K562 (cell line): ENCODE data around the gene PIAS3. TPM values are rescaled to one million over a fixed set of nuclear protein-coding genes. Genes with fewer than 3 reads are reported as not detected.
A peak's percentile ranks its signal among the peaks of the same experiment; 100 is the strongest.

Experiments used
- ATAC-seq: fragments of 200-7000 bp; cut with Tn5 transposase; 3 replicates; pipeline ENCODE4 v1.9.1; 2020; ENCODE audit warnings: moderate library complexity
- BruUV-seq: library from RNA; stranded (reverse); fragments of 400-500 nt; replicated peaks from 2 replicates; lab custom pipeline; 2021; lab: Mats Ljungman, UMichigan
- CTCF ChIA-PET: fragments of 300-600 bp; formaldehyde crosslinking; extraction: SDS; loops from one replicate; lab custom pipeline; 2021; ENCODE audit warnings: low intra/inter-chr PET ratio; lab: Yijun Ruan, JAX
- POLR2A ChIA-PET: fragments of 300-600, 350-650 bp; sonication (Branson Sonifier 250); formaldehyde crosslinking; extraction: SDS; loops from one replicate; lab custom pipeline; 2021; ENCODE audit warnings: antibody characterized with exemption, inconsistent platforms; lab: Yijun Ruan, JAX
- DNase-seq, 4 experiments: peaks; one replicate each; pipeline versions ENCODE4 v3.0.0 to v3.0.0-alpha.2; 2011 to 2018; ENCODE audit warnings: low spot score in 3 of 4, mixed read lengths in 3 of 4; ENCODE audit errors: extremely low read depth in 1 of 4
- FAIRE-seq: peaks from 2 replicates; lab custom pipeline; 2011; peaks lifted over from hg19 to GRCh38; lab: Jason Lieb, UNC
- H2AFZ ChIP-seq: 2 replicates; pipeline ENCODE4 v1.6.0; 2011; ENCODE audit warnings: low read depth, low read length, control low read depth, inconsistent platforms
- H3K27ac ChIP-seq: fragments of 200-600 bp; 3 replicates; pipeline ENCODE4 v1.8.0; 2011; ENCODE audit warnings: low read depth, mild to moderate bottlenecking, control low read depth, inconsistent platforms, low read length, moderate library complexity, mixed read lengths; ENCODE audit errors: extremely low read depth
- H3K27me3 ChIP-seq, 2 experiments: fragments of 300-600 bp in 1 of 2; 2 replicates in 1 of 2; 3 replicates in 1 of 2; pipeline versions ENCODE4 v1.6.0 to v1.8.0; 2011; ENCODE audit warnings: inconsistent platforms in 2 of 2, low read length in 2 of 2, mild to moderate bottlenecking in 1 of 2, mixed read lengths in 1 of 2, moderate library complexity in 1 of 2; ENCODE audit not compliant: control insufficient read depth in 2 of 2, insufficient read depth in 2 of 2
- H3K36me3 ChIP-seq: fragments of 300-600 bp; 3 replicates; pipeline ENCODE4 v1.8.0; 2011; ENCODE audit warnings: mild to moderate bottlenecking, low read length, inconsistent platforms; ENCODE audit not compliant: control insufficient read depth, insufficient read depth
- H3K4me1 ChIP-seq, 2 experiments: fragments of 200-600 bp in 1 of 2; replicated peaks in 1 of 2; 2 replicates in 1 of 2; 3 replicates in 1 of 2; pipeline versions ENCODE4 v1.5.1 to v1.8.0; 2011; ENCODE audit warnings: inconsistent platforms in 2 of 2, low read length in 2 of 2, mild to moderate bottlenecking in 1 of 2, mixed read lengths in 1 of 2, moderate library complexity in 1 of 2; ENCODE audit not compliant: control insufficient read depth in 2 of 2, insufficient read depth in 2 of 2
- H3K4me2 ChIP-seq: 2 replicates; pipeline ENCODE4 v1.6.1; 2011; ENCODE audit warnings: low read length, control low read depth, inconsistent platforms, mixed read lengths; ENCODE audit not compliant: insufficient read depth
- H3K4me3 ChIP-seq: fragments of 200-600 bp; sonication (generic), shearing (Covaris generic); 2 replicates; pipeline ENCODE4 v1.5.1; 2016; ENCODE audit warnings: control low read depth, inconsistent platforms
- H3K79me2 ChIP-seq: fragments of 200-600 bp; 3 replicates; pipeline ENCODE4 v1.8.0; 2011; ENCODE audit warnings: low read length, inconsistent platforms; ENCODE audit not compliant: control insufficient read depth, insufficient read depth
- H3K9ac ChIP-seq, 2 experiments: 2 replicates each; pipeline versions ENCODE4 v1.6.0 to v1.6.1; 2011; ENCODE audit warnings: low read depth in 2 of 2, low read length in 2 of 2, control low read depth in 1 of 2, inconsistent platforms in 1 of 2, mild to moderate bottlenecking in 1 of 2, mixed read lengths in 1 of 2; ENCODE audit not compliant: insufficient read depth in 1 of 2
- H3K9me1 ChIP-seq: one replicate; pipeline ENCODE4 v1.6.0; 2011; ENCODE audit warnings: inconsistent platforms, mild to moderate bottlenecking, low read length, moderate library complexity; ENCODE audit not compliant: control insufficient read depth, insufficient read depth
- H3K9me3 ChIP-seq: replicated peaks from 2 replicates; pipeline ENCODE4 v1.5.1; 2011; ENCODE audit warnings: low read depth, low read length, inconsistent platforms; ENCODE audit not compliant: control insufficient read depth, insufficient read depth
- H4K20me1 ChIP-seq: replicated peaks from 2 replicates; pipeline ENCODE4 v1.6.1; 2011; ENCODE audit warnings: low read length, inconsistent platforms, mixed read lengths; ENCODE audit not compliant: control insufficient read depth, insufficient read depth
- CTCF ChIP-seq, 3 experiments: IDR thresholded peaks in 2 of 3; conservative IDR thresholded peaks in 1 of 3; 2 replicates each; pipeline ENCODE4 v1.5.1; 2011 to 2012; ENCODE audit warnings: low read length in 3 of 3, mild to moderate bottlenecking in 3 of 3, control low read depth in 2 of 3, improper control_type of control experiment in 1 of 3, inconsistent platforms in 1 of 3, low read depth in 1 of 3, mixed read lengths in 1 of 3, moderate library complexity in 1 of 3; ENCODE audit not compliant: insufficient read depth in 2 of 3
- RAD21 ChIP-seq, 2 experiments: fragments of 250-450 bp in 1 of 2; fragments of 450-650 bp in 1 of 2; sonication (Bioruptor Pico) in 1 of 2; formaldehyde crosslinking in 1 of 2; IDR thresholded peaks in 1 of 2; conservative IDR thresholded peaks in 1 of 2; 2 replicates each; pipeline versions ENCODE4 v1.4.0 to v1.8.0; 2020 to 2022; ENCODE audit warnings: mild to moderate bottlenecking in 2 of 2, moderate library complexity in 1 of 2
- SMC3 ChIP-seq: conservative IDR thresholded peaks from 2 replicates; pipeline ENCODE4 v1.6.1; 2011; ENCODE audit warnings: low read depth, low read length, improper control_type of control experiment; ENCODE audit not compliant: insufficient read depth
- STAT6 ChIP-seq: sonication (generic); formaldehyde crosslinking; IDR thresholded peaks from 2 replicates; pipeline ENCODE4 v1.8.1; 2023; ENCODE audit warnings: mild to moderate bottlenecking, missing genetic modification reagents
- WGBS: fragments of 100-300 bp; shearing (Covaris generic); methylation state at CpG from one replicate; pipeline ENCODE4 v1.1.6; 2016; ENCODE audit warnings: low coverage, mixed read lengths; ENCODE audit not compliant: insufficient coverage; ENCODE audit errors: missing lambda C conversion rate; 5-methylcytosine and 5-hydroxymethylcytosine counted together
- in situ Hi-C: fragments of 300-500 bp; cut with MboI; formaldehyde crosslinking; loops from 4 replicates; pipeline ENCODE4 v1.15.0; 2018; ENCODE audit warnings: inconsistent platforms, mixed read lengths
- intact Hi-C: fragments of 100-400 bp; cut with micrococcal nuclease; formaldehyde crosslinking; loops from 2 replicates; pipeline ENCODE4 v1.14.2; 2022
- polyA plus RNA-seq, 8 experiments: library from polyadenylated mRNA; depleted of rRNA in 4 of 8; stranded (reverse) in 5 of 8; unstranded in 3 of 8; fragments of >200 nt; fragmentation: Nextera tagmentation in 2 of 8; fragmentation: Illumina TruSeq in 1 of 8; extraction: Ambion mirVana in 2 of 8; extraction: Trizol in 1 of 8; gene quantifications; 2 replicates each; pipeline versions ENCODE4 v1.2.1 to v1.2.3, GENCODE V29; 2011 to 2014; ENCODE audit warnings: inconsistent platforms in 1 of 8, missing spikeins in 1 of 8
- total RNA-seq, 7 experiments: library from RNA; depleted of rRNA in 6 of 7; stranded (reverse); fragments of >200 nt in 6 of 7; fragmentation: Illumina TruSeq in 2 of 7; extraction: Trizol in 2 of 7; gene quantifications; 2 replicates each; pipeline versions ENCODE4 v1.2.1 to v1.2.3, GENCODE V29; 2011 to 2021; ENCODE audit warnings: low replicate concordance in 1 of 7

PIAS3 gene
- total and polyA plus RNA-seq, 9 of the 15 experiments (the other 6 are each of a cell fraction or from before 2014, with no cell fraction given) = 1.1 to 25.6 (median 7.9) TPM

GRCh38 chr1:145901312-145902021, 42.6 kb upstream of the PIAS3 start:
- Histone ChIP-seq H2AFZ (no peak overlapping the region), H3K4me1 (peaks cover 3 to 12% of the 10 kb centered on the region in 2 experiments; a peak in 4 of 5 replicates), H3K4me2 (no peak overlapping the region), H3K27me3 (no peaks in the 10 kb centered on the region), H3K9me3 (no peaks in the 10 kb centered on the region), H3K36me3 (no peaks in the 10 kb centered on the region), H3K27ac (no peak overlapping the region), H3K4me3 (no peak overlapping the region), H3K9me1 (no peaks in the 10 kb centered on the region), H4K20me1 (no peaks in the 10 kb centered on the region), H3K79me2 (no peaks in the 10 kb centered on the region), H3K9ac (no peak overlapping the region)
- ChIA-PET POLR2A (interaction anchor here (0.7 to 0.9 kb wide), 2 partner anchors 22 to 81 kb away, joined by 3 read pairs; no protein-coding TSS in a partner anchor), CTCF (no interaction called here)
- intact Hi-C loops (no loop called here), in situ Hi-C loops (no loop called here)
- DNase-seq = peak in 1 of 4 experiments; percentile 26
- FAIRE-seq = no peak
- ATAC-seq = peak; percentile 57
- no TSS peak for BruUV-seq
- TF ChIP-seq STAT6 (CRISPR knock-in tag) = no peak
- 0 out of 2 replicates have a peak, but pooled peaks have one; percentile 5 for TF ChIP-seq SMC3
- TF ChIP-seq RAD21 (CRISPR knock-in tag; conservative IDR thresholded peaks at IDR 0.05 in 1 of 2, IDR thresholded peaks at IDR 0.05 in 1 of 2) = 0 out of 4 replicates have a peak, but pooled peaks of 1 of the 2 experiments have one; percentile 9
- peak; percentile 24 to 41 (median 40); a peak in 3 of 6 replicates for TF ChIP-seq CTCF (IDR thresholded peaks at IDR 0.05 in 2 of 3, conservative IDR thresholded peaks at IDR 0.05 in 1 of 3; ENCODE audit: insufficient read depth in 2 of 3, low read depth in 1 of 3, low read length in 3 of 3)
- WGBS = 43% methylated on average over 12 of the region's 12 CpGs
